DOHH2 (cell line): ENCODE results near the gene TRPM3.

Source experiments
- CTCF ChIP-seq: fragments of 200-600 bp; sonication (generic); IDR thresholded peaks from one replicate; pipeline ENCODE4 v1.5.1; 2014; ENCODE audit warnings: antibody characterized with exemption, mild to moderate bottlenecking, low read depth, low read length; ENCODE audit not compliant: poor library complexity, severe bottlenecking
- EZH2phosphoT487 ChIP-seq: fragments of 200-600 bp; sonication (generic); IDR thresholded peaks from 2 replicates; pipeline ENCODE4 v1.6.1; 2017; ENCODE audit warnings: borderline replicate concordance, mild to moderate bottlenecking, antibody characterized with exemption, low read length, moderate library complexity, mixed read lengths

DNA sequence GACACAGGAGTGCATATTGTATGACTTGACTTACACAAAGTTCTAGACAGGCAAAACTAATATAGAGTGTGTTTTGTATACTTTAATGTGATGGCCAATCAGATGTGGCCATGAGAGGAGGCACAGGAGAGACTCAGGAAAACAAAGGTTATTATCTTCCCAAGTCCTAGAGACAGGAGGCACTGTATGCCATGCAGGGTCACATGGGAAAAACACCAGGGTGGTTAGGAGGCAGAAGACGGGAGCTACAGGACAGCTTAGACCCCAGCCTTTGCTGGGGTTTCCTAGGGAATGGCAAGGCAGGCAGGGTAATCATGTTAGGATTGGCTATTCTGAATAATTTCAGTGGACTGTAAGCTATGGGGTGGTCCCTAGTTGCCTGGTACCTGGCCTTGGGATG, 16.2 kb downstream of the TRPM3 start:
- TF ChIP-seq CTCF, result no peak
- no peak for TF ChIP-seq EZH2phosphoT487
